ENCODE measurements around the gene LRIT3.
"Not testable (repeated sequence)": the region's sequence is repeated elsewhere in the genome, so short reads cannot be mapped to it uniquely, and the experiment has no call there.

LRIT3 gene

GRCh38 chr4:109859426-109860300, 11.8 kb downstream of the LRIT3 start:
- DNase-seq: not testable (repeated sequence)

GRCh38 chr4:109861271-109861670, 13.4 kb downstream of the LRIT3 start:
- DNase-seq: no peak

- no peak for DNase-seq
These were observed 14.1 kb downstream of the LRIT3 start for GRCh38 chr4:109861916-109862511.

- DNase-seq: no peak
These were observed 16.2 kb downstream of the LRIT3 start for GRCh38 chr4:109864134-109864533.

- no peak for DNase-seq
These were observed 22.2 kb downstream of the LRIT3 start for GRCh38 chr4:109870061-109870460.

- DNase-seq: no peak
These were observed 24.2 kb downstream of the LRIT3 start for GRCh38 chr4:109872065-109872464.

GRCh38 chr4:109872950-109873656, 25.2 kb downstream of the LRIT3 start:
- DNase-seq: no peak

- DNase-seq: no peak
These were observed 26.0 kb downstream of the LRIT3 start for GRCh38 chr4:109873791-109874514.

GRCh38 chr4:109875106-109875505, 27.2 kb downstream of the LRIT3 start:
- no peak for DNase-seq

- DNase-seq: not testable (repeated sequence)
These were observed 27.6 kb downstream of the LRIT3 start for GRCh38 chr4:109875553-109875952.

GRCh38 chr4:109876634-109877265, 28.8 kb downstream of the LRIT3 start:
- no peak for DNase-seq

GRCh38 chr4:109877400-109877799, 29.5 kb downstream of the LRIT3 start:
- no peak for DNase-seq

- DNase-seq: no peak
These were observed 30.4 kb downstream of the LRIT3 start for GRCh38 chr4:109878355-109878754.

GRCh38 chr4:109879081-109879480, 31.2 kb downstream of the LRIT3 start:
- DNase-seq: no peak

- DNase-seq: no peak
These were observed 31.9 kb downstream of the LRIT3 start for GRCh38 chr4:109879636-109880314.

- no peak for DNase-seq
These were observed 38.4 kb downstream of the LRIT3 start for GRCh38 chr4:109886303-109886702.

GRCh38 chr4:109887071-109887470, 39.2 kb downstream of the LRIT3 start:
- DNase-seq: no peak

- DNase-seq: no peak
These were observed 42.2 kb downstream of the LRIT3 start for GRCh38 chr4:109890076-109890475.

- DNase-seq: no peak
These were observed 54.8 kb downstream of the LRIT3 start for GRCh38 chr4:109902559-109903251.

- no peak for DNase-seq
These were observed 60.8 kb downstream of the LRIT3 start for GRCh38 chr4:109908731-109909130.

GRCh38 chr4:109910256-109910655, 62.3 kb downstream of the LRIT3 start:
- no peak for DNase-seq

Data from CD4-positive, alpha-beta T cell treated with Interleukin-21 for 1 hour (primary cell).